ENCODE results near the gene TMUB2.

Gene TMUB2

GRCh38 chr17:44203731-44204440 lies 17.1 kb downstream of the TMUB2 start:
- DNase-seq, result peak; percentile 91

GRCh38 chr17:44204441-44204882 lies 17.7 kb downstream of the TMUB2 start:
- peak; percentile 41 for DNase-seq

GRCh38 chr17:44205962-44206824 lies 19.4 kb downstream of the TMUB2 start:
- peak; percentile 9 for DNase-seq

- no peak for DNase-seq
These were observed 20.0 kb downstream of the TMUB2 start for GRCh38 chr17:44206825-44207155.

GRCh38 chr17:44207319-44207718 lies 20.5 kb downstream of the TMUB2 start:
- DNase-seq, result no peak

- DNase-seq, result no peak
These were observed 21.0 kb downstream of the TMUB2 start for GRCh38 chr17:44207743-44208142.

- no peak for DNase-seq
These were observed 23.1 kb downstream of the TMUB2 start for GRCh38 chr17:44209786-44210341.

- peak; percentile 94 for DNase-seq
These were observed 23.8 kb downstream of the TMUB2 start for GRCh38 chr17:44210342-44211192.

GRCh38 chr17:44211281-44212265 lies 24.8 kb downstream of the TMUB2 start:
- DNase-seq, result no peak

GRCh38 chr17:44212507-44213402 lies 26.0 kb downstream of the TMUB2 start:
- no peak for DNase-seq

GRCh38 chr17:44213403-44214229 lies 26.8 kb downstream of the TMUB2 start:
- no peak for DNase-seq

GRCh38 chr17:44214230-44214494 lies 27.4 kb downstream of the TMUB2 start:
- DNase-seq, result no peak

- DNase-seq, result no peak
These were observed 28.1 kb downstream of the TMUB2 start for GRCh38 chr17:44214896-44215295.

- no peak for DNase-seq
These were observed 29.4 kb downstream of the TMUB2 start for GRCh38 chr17:44216173-44216572.

- no peak for DNase-seq
These were observed 29.9 kb downstream of the TMUB2 start for GRCh38 chr17:44216694-44217093.

- DNase-seq, result peak; percentile 37
These were observed 31.1 kb downstream of the TMUB2 start for GRCh38 chr17:44217738-44218343.

- DNase-seq, result peak; percentile 93
These were observed 31.8 kb downstream of the TMUB2 start for GRCh38 chr17:44218344-44219107.

GRCh38 chr17:44219108-44219615 lies 32.4 kb downstream of the TMUB2 start:
- peak; percentile 82 for DNase-seq
